ENCODE results near the gene NAIF1.

NAIF1 gene

GRCh38 chr9:128104171-128104618, 37.1 kb upstream of the NAIF1 start:
- intact Hi-C loops (cut with DNase I), result no loop called here
- DNase-seq, result no peak

- intact Hi-C loops (cut with DNase I), result no loop called here
- peak in 7 of 42 donors; percentile 46 to 60 (median 52) for DNase-seq
These were observed 36.5 kb upstream of the NAIF1 start for GRCh38 chr9:128103589-128103962.

GRCh38 chr9:128102861-128103588, 35.9 kb upstream of the NAIF1 start:
- DNase-seq, result peak in 39 of 42 donors; percentile 48 to 90 (median 71)
- intact Hi-C loops (cut with DNase I), result no loop called here

- no peak for DNase-seq
- intact Hi-C loops (cut with DNase I), result no loop called here
These were observed 35.1 kb upstream of the NAIF1 start for GRCh38 chr9:128102196-128102595.

- intact Hi-C loops (cut with DNase I), result no loop called here
- DNase-seq, result peak in 1 of 42 donors; percentile 25
These were observed 34.6 kb upstream of the NAIF1 start for GRCh38 chr9:128101690-128102089.

- intact Hi-C loops (cut with DNase I), result no loop called here
These were observed 34.1 kb upstream of the NAIF1 start for GRCh38 chr9:128101231-128101661.

GRCh38 chr9:128100581-128100980, 33.5 kb upstream of the NAIF1 start:
- intact Hi-C loops (cut with DNase I), result no loop called here
- no peak for DNase-seq

More at GRCh38 chr9:128101231-128101661, 34.1 kb upstream of the NAIF1 start:
- DNase-seq, result no peak

- peak in 1 of 42 donors; percentile 35 for DNase-seq
- intact Hi-C loops (cut with DNase I), result no loop called here
These were observed 32.9 kb upstream of the NAIF1 start for GRCh38 chr9:128099932-128100491.

- DNase-seq, result peak in 6 of 42 donors; percentile 40 to 68 (median 50)
- intact Hi-C loops (cut with DNase I), result no loop called here
These were observed 32.3 kb upstream of the NAIF1 start for GRCh38 chr9:128099231-128099931.

GRCh38 chr9:128098297-128099230, 31.4 kb upstream of the NAIF1 start:
- intact Hi-C loops (cut with DNase I), result no loop called here
- DNase-seq, result peak; percentile 69 to 99 (median 92)

GRCh38 chr9:128097543-128098296, 30.6 kb upstream of the NAIF1 start:
- intact Hi-C loops (cut with DNase I), result no loop called here
- peak in 19 of 42 donors; percentile 25 to 78 (median 57) for DNase-seq

- intact Hi-C loops (cut with DNase I), result no loop called here
- peak in 10 of 42 donors; percentile 32 to 76 (median 58) for DNase-seq
These were observed 29.8 kb upstream of the NAIF1 start for GRCh38 chr9:128096616-128097536.

- intact Hi-C loops (cut with DNase I), result no loop called here
- no peak for DNase-seq
These were observed 27.9 kb upstream of the NAIF1 start for GRCh38 chr9:128094950-128095544.

GRCh38 chr9:128094166-128094949, 27.2 kb upstream of the NAIF1 start:
- peak; percentile 73 to 97 (median 89) for DNase-seq
- intact Hi-C loops (cut with DNase I), result no loop called here

- DNase-seq, result no peak
- intact Hi-C loops (cut with DNase I), result no loop called here
These were observed 25.9 kb upstream of the NAIF1 start for GRCh38 chr9:128093011-128093410.

All from head of caudate nucleus (tissue), 42 donors.